ENCODE measurements around the gene PIP5K1C.

- no peak for TF ChIP-seq CTCF (IDR thresholded peaks at IDR 0.05; ENCODE audit: insufficient read depth, low read depth, low read length)
- TF ChIP-seq EZH2 (IDR thresholded peaks at IDR 0.05; ENCODE audit: insufficient read depth, low read length): no peak
Measured at GRCh38 chr19:3604987-3605343, 95.3 kb downstream of the PIP5K1C start.

Data from astrocyte (in vitro differentiated cells and primary cell).